Astrocyte (in vitro differentiated cells and primary cell): Measurements from ENCODE around the gene ANO7. TPM values are rescaled to one million over a fixed set of nuclear protein-coding genes. Genes with fewer than 3 reads are reported as not detected.

Experiments used
- DNase-seq: peaks from one replicate; pipeline ENCODE4 v3.0.0-alpha.2; 2010; ENCODE audit warnings: low read depth
- FAIRE-seq: peaks from 2 replicates; lab custom pipeline; 2011; peaks lifted over from hg19 to GRCh38; lab: Jason Lieb, UNC
- H2AFZ ChIP-seq: 2 replicates; pipeline ENCODE4 v1.6.0; 2012; ENCODE audit warnings: low read depth, low read length, inconsistent platforms
- H3K27ac ChIP-seq: 2 replicates; pipeline ENCODE4 v1.5.1; 2011; ENCODE audit warnings: low read depth, low read length, inconsistent platforms
- H3K27me3 ChIP-seq: 2 replicates; pipeline ENCODE4 v1.6.0; 2011; ENCODE audit warnings: low read length, inconsistent platforms; ENCODE audit not compliant: insufficient read depth
- H3K36me3 ChIP-seq: 2 replicates; pipeline ENCODE4 v1.5.1; 2011; ENCODE audit warnings: low read length, inconsistent platforms; ENCODE audit not compliant: insufficient read depth
- H3K4me1 ChIP-seq: 2 replicates; pipeline ENCODE4 v1.5.1; 2011; ENCODE audit warnings: low read length, inconsistent platforms; ENCODE audit not compliant: insufficient read depth
- H3K4me2 ChIP-seq: 2 replicates; pipeline ENCODE4 v1.6.0; 2012; ENCODE audit warnings: low read length, inconsistent platforms
- H3K4me3 ChIP-seq: 2 replicates; pipeline ENCODE4 v1.5.1; 2011; ENCODE audit warnings: low read depth, mild to moderate bottlenecking, low read length, inconsistent platforms; ENCODE audit not compliant: insufficient read depth
- H3K79me2 ChIP-seq: 2 replicates; pipeline ENCODE4 v1.6.0; 2012; ENCODE audit warnings: mild to moderate bottlenecking, low read length, inconsistent platforms; ENCODE audit not compliant: insufficient read depth
- H3K9ac ChIP-seq: 2 replicates; pipeline ENCODE4 v1.6.0; 2012; ENCODE audit warnings: mild to moderate bottlenecking, low read length, inconsistent platforms
- H3K9me3 ChIP-seq: 2 replicates; pipeline ENCODE4 v1.5.1; 2012; ENCODE audit warnings: low read depth, mild to moderate bottlenecking, low read length, inconsistent platforms; ENCODE audit not compliant: insufficient read depth
- H4K20me1 ChIP-seq: 2 replicates; pipeline ENCODE4 v1.6.0; 2012; ENCODE audit warnings: low read length, inconsistent platforms; ENCODE audit not compliant: insufficient read depth
- H3K27ac Mint-ChIP-seq: one replicate; pipeline ENCODE4 v1.8.0; 2021; ENCODE audit warnings: mild to moderate bottlenecking, mixed read lengths; ENCODE audit not compliant: unreplicated experiment
- H3K27me3 Mint-ChIP-seq: one replicate; pipeline ENCODE4 v1.8.0; 2021; ENCODE audit warnings: low read depth, mixed read lengths; ENCODE audit not compliant: unreplicated experiment
- H3K36me3 Mint-ChIP-seq: one replicate; pipeline ENCODE4 v1.8.0; 2021; ENCODE audit warnings: low read depth, mixed read lengths; ENCODE audit not compliant: unreplicated experiment
- H3K4me1 Mint-ChIP-seq: one replicate; pipeline ENCODE4 v1.8.0; 2021; ENCODE audit warnings: low read depth, mixed read lengths; ENCODE audit not compliant: unreplicated experiment
- H3K4me3 Mint-ChIP-seq: one replicate; pipeline ENCODE4 v1.8.0; 2021; ENCODE audit warnings: mild to moderate bottlenecking, moderate library complexity, mixed read lengths; ENCODE audit not compliant: unreplicated experiment
- H3K9me3 Mint-ChIP-seq: one replicate; pipeline ENCODE4 v1.8.0; 2021; ENCODE audit warnings: mild to moderate bottlenecking, mixed read lengths; ENCODE audit not compliant: unreplicated experiment
- CTCF ChIP-seq: IDR thresholded peaks from 2 replicates; pipeline ENCODE4 v1.5.1; 2011; ENCODE audit warnings: low read depth, mild to moderate bottlenecking, inconsistent platforms, low read length, moderate library complexity; ENCODE audit not compliant: insufficient read depth
- EZH2 ChIP-seq: IDR thresholded peaks from 2 replicates; pipeline ENCODE4 v1.6.1; 2012; ENCODE audit warnings: mild to moderate bottlenecking, low read length, inconsistent platforms; ENCODE audit not compliant: insufficient read depth
- total RNA-seq: library from RNA; stranded (reverse); gene quantifications from 2 replicates; pipeline ENCODE4 v1.2.1, GENCODE V29; 2021

Gene ANO7
- total RNA-seq, 1 donor from 2014 or later: 7.1 TPM

DNA sequence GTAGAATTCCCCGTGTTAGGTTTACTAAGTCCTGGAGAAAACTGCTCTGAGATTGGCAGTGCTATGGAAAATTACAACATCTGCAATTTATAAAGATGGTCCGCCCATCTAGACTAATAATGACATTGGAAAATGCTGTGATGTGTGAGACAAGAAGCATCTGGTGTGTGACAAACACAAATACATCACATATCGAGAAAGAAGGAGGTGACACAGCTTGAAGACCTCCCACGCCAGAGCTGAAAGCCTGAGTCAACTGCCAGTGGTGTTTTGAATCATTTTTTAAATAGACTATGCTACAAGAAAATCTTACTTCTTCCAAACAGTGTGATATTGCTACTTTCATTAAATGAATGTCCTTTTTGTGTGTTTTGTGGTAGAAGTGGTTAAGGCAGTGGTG lies 8.6 kb upstream of the ANO7 start:
- Mint-ChIP-seq H3K27ac (no peak overlapping the region), H3K9me3 (no peaks in the 10 kb centered on the region), H3K4me1 (no peaks in the 10 kb centered on the region), H3K36me3 (peaks cover 18% of the 10 kb centered on the region), H3K27me3 (no peaks in the 10 kb centered on the region), H3K4me3 (no peak overlapping the region)
- no peak overlapping the region for H3K4me2 ChIP-seq
- no peaks in the 10 kb centered on the region for H3K79me2 ChIP-seq
- no peak overlapping the region for H3K9ac ChIP-seq
- no peaks in the 10 kb centered on the region for H3K4me1 ChIP-seq
- no peak for FAIRE-seq
- no peaks in the 10 kb centered on the region for H3K9me3 ChIP-seq
- no peaks in the 10 kb centered on the region for H4K20me1 ChIP-seq
- no peaks in the 10 kb centered on the region for H3K27me3 ChIP-seq
- H2AFZ ChIP-seq: no peak overlapping the region
- H3K27ac ChIP-seq: no peak overlapping the region
- DNase-seq: no peak
- TF ChIP-seq EZH2: no peak
- no peak for TF ChIP-seq CTCF
- no peak overlapping the region for H3K4me3 ChIP-seq
- peaks cover 4% of the 10 kb centered on the region for H3K36me3 ChIP-seq

- TF ChIP-seq CTCF (no peak), EZH2 (no peak)
- FAIRE-seq (no peak), DNase-seq (no peak)
These were observed 8.0 kb upstream of the ANO7 start for GRCh38 chr2:241180495-241180894.

DNA sequence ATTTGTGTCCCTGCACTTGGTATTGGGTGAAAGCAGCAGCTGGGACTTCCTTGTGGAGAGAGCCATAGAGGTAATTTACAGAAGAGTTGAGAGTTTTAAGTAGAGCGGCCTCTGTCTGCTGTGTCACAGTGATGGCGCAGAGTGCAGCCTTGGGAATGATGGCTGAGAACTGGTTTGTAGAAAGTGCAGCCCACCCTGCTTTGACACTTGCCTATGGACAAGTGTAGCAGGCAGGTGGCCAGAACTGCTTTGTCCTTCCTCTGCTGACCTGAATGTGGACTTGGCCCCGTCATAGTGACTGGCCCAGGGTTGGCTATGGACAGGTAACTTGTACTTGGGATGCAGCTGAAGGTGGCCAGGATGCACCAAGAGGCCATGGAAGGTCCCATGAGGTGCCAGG lies 6.4 kb upstream of the ANO7 start:
- no peaks in the 10 kb centered on the region for H3K27me3 ChIP-seq
- H3K9ac ChIP-seq: no peak overlapping the region
- no peak overlapping the region for H3K27ac Mint-ChIP-seq
- no peak for FAIRE-seq
- no peak for DNase-seq
- no peaks in the 10 kb centered on the region for H3K9me3 ChIP-seq
- H4K20me1 ChIP-seq: no peaks in the 10 kb centered on the region
- H2AFZ ChIP-seq: no peak overlapping the region
- H3K4me3 ChIP-seq: no peak overlapping the region
- H3K4me2 ChIP-seq: no peak overlapping the region
- H3K79me2 ChIP-seq: no peaks in the 10 kb centered on the region
- H3K4me1 Mint-ChIP-seq: no peaks in the 10 kb centered on the region
- H3K36me3 ChIP-seq: peaks cover 4% of the 10 kb centered on the region
- H3K27me3 Mint-ChIP-seq: no peaks in the 10 kb centered on the region
- H3K4me3 Mint-ChIP-seq: no peak overlapping the region
- H3K4me1 ChIP-seq: no peaks in the 10 kb centered on the region
- H3K36me3 Mint-ChIP-seq: peaks cover 12% of the 10 kb centered on the region
- TF ChIP-seq EZH2 (no peak), CTCF (no peak)
- H3K27ac ChIP-seq: no peak overlapping the region
- no peaks in the 10 kb centered on the region for H3K9me3 Mint-ChIP-seq

More at GRCh38 chr2:241180495-241180894, 8.0 kb upstream of the ANO7 start:
- Mint-ChIP-seq H3K27ac (no peak overlapping the region), H3K36me3 (peaks cover 14% of the 10 kb centered on the region), H3K4me3 (no peak overlapping the region), H3K9me3 (no peaks in the 10 kb centered on the region), H3K4me1 (no peaks in the 10 kb centered on the region), H3K27me3 (no peaks in the 10 kb centered on the region)
- Histone ChIP-seq H3K27ac (no peak overlapping the region), H3K9me3 (no peaks in the 10 kb centered on the region), H3K4me2 (no peak overlapping the region), H3K27me3 (no peaks in the 10 kb centered on the region), H3K9ac (no peak overlapping the region), H4K20me1 (no peaks in the 10 kb centered on the region), H3K4me3 (no peak overlapping the region), H2AFZ (no peak overlapping the region), H3K79me2 (no peaks in the 10 kb centered on the region), H3K36me3 (peaks cover 4% of the 10 kb centered on the region), H3K4me1 (no peaks in the 10 kb centered on the region)
